Fibroblast of skin of scalp (primary cell): Measurements from ENCODE around the gene NR2F2.
A peak's percentile ranks its signal among the peaks of the same experiment; 100 is the strongest.

Source experiments
- DNase-seq: peaks from one replicate; pipeline ENCODE4 v3.0.0-alpha.2; 2013

NR2F2 gene

GRCh38 chr15:96353930-96354730 is 23.6 kb downstream of the NR2F2 start:
- peak; percentile 46 for DNase-seq

- peak; percentile 79 for DNase-seq
Measured at GRCh38 chr15:96354731-96355567, 24.4 kb downstream of the NR2F2 start.

- no peak for DNase-seq
Measured at GRCh38 chr15:96355568-96356187, 25.2 kb downstream of the NR2F2 start.

GRCh38 chr15:96356494-96357455 is 26.3 kb downstream of the NR2F2 start:
- DNase-seq = peak; percentile 79

- no peak for DNase-seq
Measured at GRCh38 chr15:96358001-96358801, 27.7 kb downstream of the NR2F2 start.

GRCh38 chr15:96358821-96359615 is 28.5 kb downstream of the NR2F2 start:
- no peak for DNase-seq

GRCh38 chr15:96359616-96360521 is 29.4 kb downstream of the NR2F2 start:
- no peak for DNase-seq

GRCh38 chr15:96360581-96361308 is 30.2 kb downstream of the NR2F2 start:
- DNase-seq = no peak

GRCh38 chr15:96361309-96362010 is 31.0 kb downstream of the NR2F2 start:
- no peak for DNase-seq

GRCh38 chr15:96362011-96362754 is 31.7 kb downstream of the NR2F2 start:
- DNase-seq = no peak

- no peak for DNase-seq
Measured at GRCh38 chr15:96362755-96363651, 32.5 kb downstream of the NR2F2 start.

GRCh38 chr15:96363707-96364106 is 33.2 kb downstream of the NR2F2 start:
- no peak for DNase-seq

GRCh38 chr15:96365781-96366525 is 35.5 kb downstream of the NR2F2 start:
- DNase-seq = no peak

GRCh38 chr15:96366526-96366877 is 36.0 kb downstream of the NR2F2 start:
- no peak for DNase-seq
